WTC11 (cell line): ENCODE results near the gene TSACC.

Experiments used
- CBFB ChIP-seq: sonication (generic); formaldehyde crosslinking; IDR thresholded peaks from 2 replicates; pipeline ENCODE4 v1.8.1; 2022; ENCODE audit warnings: mild to moderate bottlenecking, low read depth, missing genetic modification reagents
- CTCF ChIP-seq: fragments of 200-600 bp; IDR thresholded peaks from 2 replicates; pipeline ENCODE4 v1.8.0; 2022; ENCODE audit warnings: antibody characterized with exemption
- JUN ChIP-seq: sonication (generic); formaldehyde crosslinking; IDR thresholded peaks from 2 replicates; pipeline ENCODE4 v1.8.0; 2023; ENCODE audit warnings: mild to moderate bottlenecking, missing genetic modification reagents
- KAT7 ChIP-seq: sonication (generic); formaldehyde crosslinking; IDR thresholded peaks from 2 replicates; pipeline ENCODE4 v1.8.1; 2023; ENCODE audit warnings: missing genetic modification reagents, mild to moderate bottlenecking, borderline replicate concordance
- PREB ChIP-seq: sonication (generic); formaldehyde crosslinking; IDR thresholded peaks from 2 replicates; pipeline ENCODE4 v1.8.1; 2022; ENCODE audit warnings: mild to moderate bottlenecking, missing genetic modification reagents, moderate library complexity, borderline replicate concordance
- TEAD1 ChIP-seq: sonication (generic); formaldehyde crosslinking; IDR thresholded peaks from 2 replicates; pipeline ENCODE4 v1.8.0; 2022; ENCODE audit warnings: mild to moderate bottlenecking, missing genetic modification reagents
- USF1 ChIP-seq: sonication (generic); formaldehyde crosslinking; IDR thresholded peaks from 2 replicates; pipeline ENCODE4 v1.8.0; 2022; ENCODE audit warnings: mild to moderate bottlenecking, missing genetic modification reagents
- ZNF121 ChIP-seq: sonication (generic); formaldehyde crosslinking; IDR thresholded peaks from 2 replicates; pipeline ENCODE4 v1.8.0; 2023; ENCODE audit warnings: missing genetic modification reagents
- ZNF671 ChIP-seq: fragments of 250-450 bp; sonication (Bioruptor Pico); IDR thresholded peaks from 2 replicates; pipeline ENCODE4 v1.8.0; 2021; ENCODE audit warnings: mild to moderate bottlenecking

DNA sequence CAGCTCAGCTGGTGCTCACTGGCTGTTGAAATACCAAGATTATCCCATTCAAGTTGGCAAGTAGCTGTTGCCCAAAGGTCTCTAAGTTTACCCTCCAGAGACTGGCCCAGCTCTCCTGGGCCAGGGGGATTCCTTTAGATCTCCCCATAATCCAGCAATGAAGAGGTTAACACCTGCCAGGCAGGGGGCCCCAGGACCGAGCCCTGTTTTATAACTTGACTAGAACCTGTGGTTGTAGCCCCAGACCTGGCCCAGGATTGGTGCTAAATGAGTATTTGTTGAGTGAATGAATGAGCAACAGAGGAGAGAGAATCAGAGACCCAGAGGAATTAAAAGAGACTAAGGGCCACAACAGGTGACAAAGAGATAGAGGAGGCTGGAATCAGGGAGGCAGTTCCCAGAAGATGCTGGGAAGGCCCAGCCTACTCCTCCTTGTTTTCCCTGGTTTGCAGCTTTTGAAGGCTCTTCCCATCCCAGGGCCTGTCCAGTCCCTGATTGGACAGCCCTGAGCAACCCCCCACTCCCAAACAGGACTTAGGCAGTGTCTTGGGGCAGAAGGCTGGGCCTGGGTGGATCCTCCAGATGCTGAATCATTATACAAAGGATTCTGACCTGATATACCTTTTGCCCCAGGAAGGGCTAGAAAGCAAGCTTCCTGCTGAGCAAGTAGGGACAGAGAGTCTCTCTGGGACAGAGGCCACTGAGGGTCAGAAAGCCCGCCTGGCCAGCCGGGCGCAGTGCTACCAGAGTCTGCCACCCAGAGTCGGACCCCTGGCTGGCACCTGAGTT is 28.2 kb downstream of the TSACC start:
- no peak for TF ChIP-seq CTCF
- TF ChIP-seq ZNF671 (CRISPR knock-in tag) = no peak
- TF ChIP-seq ZNF121 (CRISPR knock-in tag) = no peak
- TF ChIP-seq USF1 (CRISPR knock-in tag) = no peak
- TF ChIP-seq CBFB (CRISPR knock-in tag) = no peak
- no peak for TF ChIP-seq KAT7 (CRISPR knock-in tag)
- TF ChIP-seq TEAD1 = no peak
- no peak for TF ChIP-seq JUN (CRISPR knock-in tag)
- TF ChIP-seq PREB (CRISPR knock-in tag) = no peak
